ENCODE measurements around the gene RLBP1. TPM values are rescaled to one million over a fixed set of nuclear protein-coding genes. Genes with fewer than 3 reads are reported as not detected.
"Not testable (repeated sequence)": the region's sequence is repeated elsewhere in the genome, so short reads cannot be mapped to it uniquely, and the experiment has no call there.

Gene RLBP1
- not detected for total RNA-seq
- polyA plus RNA-seq = not detected
- long read RNA-seq, donor 1 = 0 reads
- long read RNA-seq, donor 2 = 0 reads
- long read RNA-seq, donor 3 = 0 reads

- no peak within 1 kb of the TSS for H3K27ac ChIP-seq
- TF ChIP-seq POLR2A (IDR thresholded peaks at IDR 0.05) = no peak
- no peak for TF ChIP-seq EP300 (IDR thresholded peaks at IDR 0.05)
- TF ChIP-seq CTCF (IDR thresholded peaks at IDR 0.05) = no peak
- H3K36me3 ChIP-seq = no peaks in the 10 kb centered on the region
- no peak within 1 kb of the TSS for H3K4me3 ChIP-seq
- WGBS, 3 donors = 74 to 82% (median 74%) methylated on average over 11 of the region's 11 CpGs
- intact Hi-C loops (cut with DNase I) = no loop called here
- no peaks in the 10 kb centered on the region for H3K4me1 ChIP-seq (ENCODE audit: insufficient read depth)
- H3K27me3 ChIP-seq = no peaks in the 10 kb centered on the region
- DNase-seq = no peak
- no peaks in the 10 kb centered on the region for H3K9me3 ChIP-seq
Measured at GRCh38 chr15:89221543-89221942, at the start of gene RLBP1. TSS of gene RLBP1 (minus strand) at chr15:89221579. CDS start at chr15:89218975, 2,604 bp downstream.

GRCh38 chr15:89250142-89250541 is 28.8 kb upstream of the RLBP1 start:
- H3K27me3 ChIP-seq; H3K27ac ChIP-seq; H3K4me3 ChIP-seq; H3K9me3 ChIP-seq; DNase-seq; H3K4me1 ChIP-seq (ENCODE audit: insufficient read depth); H3K36me3 ChIP-seq; intact Hi-C loops (cut with DNase I): not testable (repeated sequence)
- 93 to 98% (median 96%) methylated on average over 5 of the region's 5 CpGs for WGBS, 3 donors

GRCh38 chr15:89248584-89248983 is 27.2 kb upstream of the RLBP1 start:
- peaks cover 2% of the 10 kb centered on the region for H3K4me1 ChIP-seq (ENCODE audit: insufficient read depth)
- intact Hi-C loops (cut with DNase I) = no loop called here
- H3K27ac ChIP-seq = no peak overlapping the region
- no peak overlapping the region for H3K4me3 ChIP-seq
- WGBS, 3 donors = 97 to 98% (median 98%) methylated on average over 2 of the region's 2 CpGs
- no peak for DNase-seq
- no peaks in the 10 kb centered on the region for H3K27me3 ChIP-seq
- H3K9me3 ChIP-seq = no peaks in the 10 kb centered on the region
- no peak for TF ChIP-seq POLR2A (IDR thresholded peaks at IDR 0.05)
- TF ChIP-seq CTCF (IDR thresholded peaks at IDR 0.05) = no peak
- TF ChIP-seq EP300 (IDR thresholded peaks at IDR 0.05) = no peak
- H3K36me3 ChIP-seq = no peaks in the 10 kb centered on the region

- intact Hi-C loops (cut with DNase I) = no loop called here
- Histone ChIP-seq H3K4me3 (no peak overlapping the region), H3K27me3 (no peaks in the 10 kb centered on the region), H3K27ac (no peak overlapping the region), H3K36me3 (no peaks in the 10 kb centered on the region), H3K4me1 (ENCODE audit: insufficient read depth) (peaks cover 2% of the 10 kb centered on the region), H3K9me3 (no peaks in the 10 kb centered on the region)
- TF ChIP-seq CTCF (IDR thresholded peaks at IDR 0.05) = no peak
- no peak for TF ChIP-seq EP300 (IDR thresholded peaks at IDR 0.05)
- TF ChIP-seq POLR2A (IDR thresholded peaks at IDR 0.05) = no peak
- WGBS, 3 donors = 77 to 85% (median 82%) methylated on average over 2 of the region's 2 CpGs
- DNase-seq = no peak
Measured at GRCh38 chr15:89247446-89247845, 26.1 kb upstream of the RLBP1 start.

GRCh38 chr15:89244574-89244903 is 23.2 kb upstream of the RLBP1 start:
- H3K9me3 ChIP-seq = peaks cover 0 to 3% of the 10 kb centered on the region in 2 donors
- H3K4me3 ChIP-seq = peak overlapping the region; percentile 54
- TF ChIP-seq POLR2A (IDR thresholded peaks at IDR 0.05) (no peak), EP300 (IDR thresholded peaks at IDR 0.05) (no peak), CTCF (IDR thresholded peaks at IDR 0.05) (no peak)
- no peak overlapping the region for H3K27ac ChIP-seq
- no peaks in the 10 kb centered on the region for H3K36me3 ChIP-seq
- 0% methylated on average over 6 of the region's 6 CpGs for WGBS, 3 donors
- peaks cover 2% of the 10 kb centered on the region for H3K4me1 ChIP-seq (ENCODE audit: insufficient read depth)
- DNase-seq = no peak
- H3K27me3 ChIP-seq = no peaks in the 10 kb centered on the region
- intact Hi-C loops (cut with DNase I) = no loop called here

All from ovary (tissue), 10 donors.